Activated gamma-delta T cell treated with Interleukin-2 at 50 U/mL for 16 hours (primary cell): ENCODE data around the gene OR6K2.
"Not testable (repeated sequence)": the region's sequence is repeated elsewhere in the genome, so short reads cannot be mapped to it uniquely, and the experiment has no call there.

ENCODE experiments used
- DNase-seq: peaks from one replicate; pipeline ENCODE4 v3.0.0-alpha.2; 2020

Gene OR6K2

GRCh38 chr1:158700552-158700951, at the start of gene OR6K2:
TSS of gene OR6K2 (minus strand) at chr1:158700652. CDS start at chr1:158700652, 0 bp downstream.
- no peak for DNase-seq

DNA sequence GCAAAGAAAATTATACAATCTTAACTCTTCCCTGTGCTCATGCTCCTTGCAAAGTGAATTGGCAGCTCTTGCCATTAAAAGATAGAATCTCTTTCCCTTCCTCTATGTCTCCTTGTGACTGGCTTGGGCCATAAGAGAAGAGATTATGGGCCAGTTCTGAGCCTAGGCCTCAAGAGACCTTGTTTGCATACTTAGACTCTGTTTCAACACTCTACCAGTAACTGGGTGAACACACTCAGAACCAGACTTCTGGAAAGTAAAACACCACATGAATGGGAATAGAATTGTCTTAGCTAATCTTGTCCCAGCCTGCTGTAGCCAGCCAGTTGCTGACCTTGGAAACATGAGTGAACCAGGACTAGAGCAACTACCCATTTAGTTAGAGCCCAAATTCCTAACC, 35.4 kb upstream of the OR6K2 start:
- DNase-seq: no peak

DNA sequence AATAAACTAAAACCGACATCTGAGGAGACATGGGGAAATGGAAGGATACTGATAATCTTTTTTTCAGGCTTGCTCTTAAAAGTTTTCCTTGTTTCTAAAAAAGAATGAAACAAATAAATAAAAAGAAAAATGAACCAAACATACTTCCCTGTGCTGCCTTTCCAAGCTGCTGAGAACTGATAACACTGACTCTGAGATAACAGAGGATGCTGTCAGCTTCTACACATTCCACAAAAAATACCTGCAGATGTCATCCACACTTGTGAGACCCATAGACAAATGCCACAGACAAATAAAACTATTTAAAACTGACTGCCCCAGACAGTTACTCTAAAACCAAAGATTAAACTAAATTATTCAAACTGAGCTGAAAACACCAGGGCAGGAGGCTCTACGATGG, 32.1 kb upstream of the OR6K2 start:
- DNase-seq: no peak

DNA sequence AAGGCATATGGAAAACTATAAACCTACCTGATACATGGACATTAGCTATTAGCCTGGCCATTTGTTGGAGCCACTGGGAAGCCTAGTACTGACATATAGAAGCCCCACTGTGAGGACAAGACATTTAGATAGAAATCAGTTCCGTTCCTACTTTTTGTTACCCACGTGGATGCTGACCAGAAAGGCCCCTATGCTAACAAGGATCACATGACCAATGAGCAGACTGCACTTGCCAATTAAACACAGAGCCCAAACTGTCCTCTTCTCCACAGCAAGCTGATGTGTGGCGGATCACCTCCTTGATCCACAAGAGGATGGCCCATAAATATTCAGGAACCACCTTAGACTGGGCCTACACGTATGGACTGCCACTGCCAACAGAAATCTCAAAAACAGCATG, 31.3 kb upstream of the OR6K2 start:
- no peak for DNase-seq

GRCh38 chr1:158730453-158730852, 30.0 kb upstream of the OR6K2 start:
- DNase-seq: no peak

DNA sequence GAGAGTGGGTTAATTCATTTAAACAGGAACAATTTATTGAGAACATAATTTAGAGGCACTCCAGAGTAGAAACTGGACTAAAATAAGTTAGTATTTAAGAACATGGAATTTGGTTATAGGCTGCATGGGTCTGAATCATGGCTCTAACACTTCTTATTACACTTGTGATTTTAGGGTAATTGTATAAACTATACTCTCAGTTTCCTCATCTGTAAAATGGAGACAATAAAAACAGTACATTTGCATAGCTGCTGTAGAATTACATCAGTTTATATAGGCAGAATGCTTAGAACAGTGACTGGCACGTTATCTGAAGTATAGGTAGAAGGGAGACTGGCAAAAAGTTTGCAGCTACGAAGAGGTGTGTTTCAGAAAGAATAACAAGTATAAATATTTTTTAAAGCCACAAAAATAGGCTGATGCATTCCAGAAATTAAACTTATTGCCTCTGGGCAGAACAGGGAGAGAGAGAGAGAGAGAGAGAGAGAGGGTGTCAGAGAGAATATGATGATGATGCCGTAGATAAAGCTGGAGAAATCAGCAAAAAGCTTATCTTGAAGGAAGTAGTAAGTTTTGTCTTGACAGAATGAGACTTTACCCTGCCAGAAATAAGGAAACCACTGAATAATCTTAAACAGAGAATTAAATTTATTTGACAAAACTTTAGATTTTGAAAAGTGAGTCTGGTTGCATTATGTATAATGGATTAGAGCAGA, 28.2 kb upstream of the OR6K2 start:
- DNase-seq: no peak

GRCh38 chr1:158724442-158724841, 24.0 kb upstream of the OR6K2 start:
- no peak for DNase-seq

DNA sequence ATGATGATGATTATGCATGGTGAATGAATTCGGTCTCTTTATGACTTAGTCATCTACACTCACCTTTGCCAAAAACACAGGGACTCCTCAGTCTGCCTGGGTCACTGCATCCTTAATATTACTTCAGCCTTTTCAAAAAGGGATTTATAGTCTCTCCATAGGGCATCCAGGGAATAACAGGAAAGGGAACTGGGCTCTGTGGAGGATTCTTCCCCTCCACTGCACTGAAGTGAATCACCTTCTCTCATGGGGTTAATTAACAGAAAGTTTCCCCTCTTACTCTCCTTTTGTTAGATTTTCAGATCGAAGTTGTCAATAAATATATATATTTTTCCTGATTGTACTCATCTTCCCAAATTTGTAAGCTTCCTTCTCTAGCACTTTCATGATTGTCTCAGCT, 20.2 kb upstream of the OR6K2 start, which contains the start of gene OR6K3:
OR6K3 (minus strand) TSS at position 101 of the 400 bp plus-strand sequence. CDS start 2,605 bp downstream, outside the sequence.
- no peak for DNase-seq

DNA sequence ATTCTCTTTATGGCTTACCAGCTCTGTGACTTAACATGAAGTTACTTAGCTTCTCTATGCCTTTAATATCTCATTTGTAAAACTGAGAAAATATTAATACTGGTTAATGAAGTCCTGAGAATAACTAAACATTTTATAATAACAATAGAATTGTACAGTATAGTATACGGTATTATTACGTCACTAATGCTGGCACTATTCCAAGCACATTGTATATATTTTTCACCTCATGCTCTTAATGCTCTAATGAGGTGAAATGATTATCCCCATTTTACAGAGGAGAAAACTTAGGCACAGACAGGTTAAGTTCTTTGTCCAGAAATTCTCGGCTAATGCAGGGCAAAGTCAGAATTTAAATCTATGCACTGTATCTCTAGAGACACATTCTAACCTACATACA, 19.2 kb upstream of the OR6K2 start:
- DNase-seq: no peak

DNA sequence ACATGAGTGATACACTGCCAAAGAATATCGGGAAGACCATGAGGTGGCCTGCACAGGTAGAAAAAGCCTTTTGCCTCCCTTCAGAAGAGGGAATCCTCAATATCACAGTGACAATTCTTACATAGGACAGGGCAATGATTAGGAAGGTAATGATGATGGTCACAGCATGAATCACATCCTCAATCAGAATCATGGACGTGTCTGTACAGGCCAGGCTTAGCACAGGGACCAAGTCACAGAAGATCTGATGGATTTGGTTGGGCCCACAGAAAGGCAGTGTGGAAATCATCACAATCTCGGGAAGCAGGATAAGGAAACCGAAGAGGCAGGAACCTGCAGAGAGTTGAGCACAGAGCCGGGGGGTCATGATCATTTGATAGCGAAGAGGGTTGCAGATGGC, 16.9 kb upstream of the OR6K2 start:
- no peak for DNase-seq

- no peak for DNase-seq
Measured at GRCh38 chr1:158716335-158716734, 15.9 kb upstream of the OR6K2 start.

DNA sequence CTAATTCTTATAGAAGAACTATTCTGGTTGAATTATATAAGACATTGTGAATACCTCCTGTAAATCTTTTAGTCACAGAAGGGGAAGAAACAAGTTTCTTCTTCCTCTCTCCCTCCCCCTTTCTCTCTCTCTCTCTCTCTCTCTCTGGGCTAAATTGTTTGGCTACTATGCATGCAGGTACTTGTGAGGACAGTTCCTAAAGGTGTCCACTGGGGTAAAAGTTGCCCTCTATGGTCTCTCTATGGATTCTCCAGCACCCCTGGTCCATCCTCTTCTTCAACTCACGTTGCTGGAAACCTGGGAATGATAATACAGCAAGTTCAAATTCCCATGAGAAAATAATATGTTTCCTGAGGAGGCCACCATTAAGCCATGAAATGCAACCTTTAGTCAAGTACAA, 14.3 kb upstream of the OR6K2 start:
- no peak for DNase-seq

DNA sequence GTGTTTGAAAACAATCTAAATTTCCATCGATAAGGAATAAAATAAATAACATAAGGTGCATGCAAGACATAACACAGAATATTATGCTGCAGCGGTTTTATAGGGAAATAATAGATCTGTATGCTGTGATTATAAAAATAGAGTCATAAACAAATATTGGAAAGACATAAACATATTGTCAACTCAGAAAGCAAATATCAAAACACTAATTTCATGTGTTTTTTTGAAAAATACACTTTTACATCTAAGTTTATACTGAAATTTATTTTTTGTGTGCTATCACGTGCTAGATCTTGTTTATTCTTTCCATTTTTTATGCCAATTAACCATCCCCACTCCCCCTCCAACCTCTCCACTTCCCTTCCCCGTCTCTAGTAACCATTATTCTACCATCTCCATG, 10.6 kb upstream of the OR6K2 start:
- DNase-seq: no peak

DNA sequence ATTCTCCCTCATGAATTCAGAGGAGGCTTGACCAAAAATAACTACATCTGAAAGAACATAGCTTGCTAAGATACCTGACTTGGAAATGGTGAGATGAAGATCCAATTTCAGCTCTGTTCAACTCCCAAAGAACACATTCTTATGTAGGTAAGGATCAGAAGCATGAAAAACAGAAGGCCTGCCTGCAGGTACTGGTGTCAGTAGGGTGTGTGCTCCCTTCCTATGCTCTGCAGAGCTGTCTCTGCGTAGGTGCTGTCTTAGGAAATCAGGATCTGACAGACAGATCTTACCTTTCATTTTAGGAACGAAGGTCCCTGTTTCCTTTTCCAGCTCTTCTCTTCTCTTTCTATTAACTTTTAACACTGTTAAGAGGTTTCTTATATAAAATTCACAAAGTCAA, 5.6 kb upstream of the OR6K2 start:
- DNase-seq: no peak

DNA sequence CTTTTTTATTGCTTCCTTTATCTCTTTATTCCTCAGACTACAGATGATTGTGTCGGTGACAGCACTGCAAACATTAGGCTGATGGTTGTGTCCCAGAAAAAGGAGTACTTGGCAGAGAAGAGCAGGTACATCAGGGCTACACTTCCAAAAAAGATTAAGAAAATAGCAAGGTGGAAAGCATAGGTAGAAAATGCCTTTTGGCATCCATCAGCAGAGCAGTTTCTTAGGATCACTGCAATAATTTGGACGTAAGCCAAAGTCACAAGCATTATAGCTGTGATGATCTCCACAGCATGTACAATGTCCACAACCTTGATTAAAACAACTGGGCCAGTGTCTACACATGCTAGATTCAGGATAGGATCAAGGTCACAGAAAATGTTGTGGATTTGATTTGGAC, 5.9 kb downstream of the OR6K2 start:
- DNase-seq: no peak

DNA sequence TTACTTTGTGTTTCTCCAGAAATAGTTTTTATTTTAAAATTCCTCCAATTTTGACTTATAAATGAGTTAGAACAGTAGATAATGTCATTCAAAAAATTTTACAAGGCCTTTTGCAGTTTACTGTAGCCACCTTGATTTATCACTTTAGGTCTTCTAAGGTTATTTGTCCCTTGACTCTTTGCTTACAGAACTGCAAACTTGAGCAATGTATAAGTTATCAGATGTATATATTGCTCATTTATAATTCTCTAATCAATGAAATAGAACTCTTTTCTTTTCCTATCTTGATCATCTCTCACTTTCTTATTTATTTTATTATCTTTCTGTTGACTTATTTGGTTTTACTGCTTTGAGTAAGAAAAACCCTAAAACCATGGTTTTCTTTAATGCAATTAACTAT, 8.1 kb downstream of the OR6K2 start:
- DNase-seq: no peak

DNA sequence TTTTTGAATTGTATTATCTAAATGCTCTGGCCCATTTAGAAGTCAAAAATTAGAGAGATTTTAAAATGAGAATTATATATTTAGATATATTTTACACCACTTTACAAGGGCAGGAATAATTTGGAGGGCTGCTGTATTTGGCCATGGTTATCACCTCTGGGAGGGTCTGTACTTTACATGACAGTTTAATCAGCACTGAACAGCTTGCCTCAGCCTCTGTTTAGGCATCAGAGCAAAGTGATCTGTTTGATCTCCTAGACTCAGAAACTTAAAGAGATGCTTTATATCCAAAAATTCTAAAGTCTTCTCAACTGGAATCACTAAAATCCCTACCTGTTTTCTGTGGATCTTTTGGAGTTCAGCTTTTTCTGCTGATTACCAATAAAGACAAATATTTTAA, 8.5 kb downstream of the OR6K2 start:
- DNase-seq: no peak

GRCh38 chr1:158691149-158691548, 9.3 kb downstream of the OR6K2 start:
- not testable (repeated sequence) for DNase-seq

DNA sequence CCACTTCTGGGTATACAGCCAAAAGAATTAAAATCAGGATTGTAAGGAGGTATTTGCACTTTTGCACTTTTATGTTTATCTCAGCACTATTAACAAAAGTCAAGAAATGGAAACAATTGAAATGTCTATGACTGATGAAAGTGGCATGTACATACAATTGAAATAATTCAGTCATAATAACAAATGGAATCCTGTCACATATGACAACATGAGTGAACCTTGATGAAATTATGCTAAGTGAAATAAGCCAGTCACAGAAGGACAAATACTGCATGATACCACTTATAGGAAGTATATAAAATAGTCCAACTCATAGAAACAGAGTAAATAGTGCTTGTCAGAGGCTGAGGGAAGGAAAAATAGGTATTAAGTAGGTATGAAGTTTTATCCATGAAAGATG, 10.6 kb downstream of the OR6K2 start:
- no peak for DNase-seq

GRCh38 chr1:158689110-158689509, 11.3 kb downstream of the OR6K2 start:
- no peak for DNase-seq

DNA sequence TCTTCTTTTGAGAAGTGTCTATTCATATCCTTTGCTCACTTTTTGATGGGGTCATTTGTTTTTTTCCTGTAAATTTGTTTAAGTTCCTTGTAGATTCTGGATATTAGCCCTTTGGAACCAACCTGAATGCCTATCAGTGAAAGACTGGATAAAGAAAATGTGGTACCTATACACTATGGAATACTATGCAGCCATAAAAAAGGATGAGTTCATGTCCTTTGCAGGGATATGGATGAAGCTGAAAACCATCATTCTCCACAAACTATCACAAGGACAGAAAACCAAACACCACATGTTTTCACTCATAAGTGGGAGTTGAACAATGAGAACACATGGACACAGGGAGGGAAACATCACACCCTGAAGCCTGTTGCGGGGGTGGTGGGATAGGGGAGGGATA, 12.1 kb downstream of the OR6K2 start:
- not testable (repeated sequence) for DNase-seq

- no peak for DNase-seq
Measured at GRCh38 chr1:158687037-158687436, 13.4 kb downstream of the OR6K2 start.

DNA sequence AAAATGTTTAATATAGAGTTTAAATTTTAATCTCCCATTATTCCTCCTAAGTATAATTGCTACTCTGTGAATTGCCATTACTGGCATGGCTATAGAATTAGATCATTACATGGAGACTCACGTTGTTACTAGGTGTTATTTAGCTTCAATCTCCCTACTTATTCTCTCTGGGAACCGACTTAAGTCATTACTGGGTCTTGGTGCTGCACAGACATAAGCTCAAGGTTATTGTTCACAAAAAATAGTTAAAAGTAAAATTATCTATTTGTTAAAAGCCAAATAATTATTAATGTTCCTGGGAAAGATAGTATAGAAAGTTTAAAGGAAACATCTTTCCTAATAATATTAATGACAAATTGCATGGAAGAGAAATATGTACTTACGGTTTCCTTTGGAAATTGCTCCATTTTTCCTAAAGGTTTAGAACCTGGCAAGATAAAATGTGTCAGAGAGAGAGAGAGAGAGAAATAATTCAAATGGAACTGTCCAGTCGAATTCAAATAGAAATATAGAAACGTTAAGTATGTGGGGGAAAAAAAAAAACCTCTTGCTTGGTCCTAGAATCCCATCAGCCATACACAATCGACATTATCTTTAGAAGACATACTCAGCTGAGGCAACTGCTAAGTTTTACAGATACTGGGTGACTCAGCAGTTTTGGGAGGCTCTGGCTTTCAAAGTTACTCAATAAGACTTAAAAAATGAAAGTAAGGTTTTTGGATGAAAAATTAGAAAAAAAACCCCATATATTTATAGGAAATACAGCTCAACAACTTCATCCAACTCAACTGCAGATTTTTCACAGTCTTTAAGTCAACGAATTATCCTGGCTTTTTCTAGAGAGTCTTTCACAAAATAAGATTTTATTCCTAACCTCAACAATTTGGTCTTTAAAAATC, 14.1 kb downstream of the OR6K2 start, which contains the start of gene SPTA1:
SPTA1 (minus strand) TSS at position 605 of the 899 bp plus-strand sequence; CDS start at position 407, 198 bp downstream.
- DNase-seq: no peak

- DNase-seq: no peak
Measured at GRCh38 chr1:158685085-158685484, 15.4 kb downstream of the OR6K2 start.
